ENCODE measurements around the gene SLC1A3. TPM values are rescaled to one million over a fixed set of nuclear protein-coding genes. Genes with fewer than 3 reads are reported as not detected.

Gene SLC1A3
- total and polyA plus RNA-seq, 2 donors (not counting 1 experiment from before 2014, with no cell fraction given), result 0.37 TPM; not detected in 1

DNA sequence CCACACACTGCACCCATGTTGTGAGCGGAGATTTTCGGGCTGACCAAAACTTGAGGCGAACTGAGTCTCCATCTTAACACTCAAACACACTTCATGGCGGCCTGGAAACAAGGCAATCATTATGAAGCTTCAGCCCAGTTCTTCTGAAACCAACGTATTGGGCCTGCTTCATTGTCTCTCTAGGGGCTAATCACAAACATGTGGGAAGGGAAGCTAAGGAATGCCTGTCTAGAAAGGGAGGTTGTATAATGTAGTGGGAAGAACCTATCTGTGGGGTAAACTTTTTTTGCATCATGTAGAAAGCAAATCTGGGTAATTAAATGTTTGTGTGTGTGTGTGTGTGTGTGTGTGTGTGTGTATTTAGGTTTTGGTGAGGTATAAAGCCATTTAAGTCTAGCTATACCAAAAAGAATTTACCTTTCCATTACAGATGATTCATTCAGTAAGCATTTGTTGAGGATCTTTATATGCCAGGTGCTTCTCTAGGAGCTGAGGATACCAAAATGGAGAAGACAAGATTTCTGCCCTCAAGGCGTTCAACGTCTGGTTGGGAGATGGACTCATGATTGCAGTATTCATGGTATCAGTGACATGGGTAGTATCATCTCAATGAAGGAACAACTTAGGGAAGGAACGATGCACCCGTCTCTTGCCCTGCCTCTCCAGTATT is 29.4 kb downstream of the SLC1A3 start:
- Histone ChIP-seq H2AFZ (ENCODE audit: insufficient read depth, low read depth, low read length, poor library complexity, severe bottlenecking) (no peak overlapping the region), H3K27me3 (replicated peaks in 1 of 4; ENCODE audit: control extremely low read depth in 1 of 4, control insufficient read depth in 3 of 4, insufficient read depth in 4 of 4, low read length in 3 of 4) (no peaks in the 10 kb centered on the region), H3K4me2 (replicated peaks; ENCODE audit: low read depth, low read length, poor library complexity, severe bottlenecking) (no peak overlapping the region), H3K4me1 (ENCODE audit: control insufficient read depth in 2 of 2, insufficient read depth in 2 of 2, low read length in 2 of 2) (no peaks in the 10 kb centered on the region), H3K79me2 (ENCODE audit: control insufficient read depth, insufficient read depth, low read length) (no peaks in the 10 kb centered on the region), H4K20me1 (ENCODE audit: control insufficient read depth, insufficient read depth, low read length, poor library complexity, severe bottlenecking) (no peaks in the 10 kb centered on the region), H3K9ac (ENCODE audit: low read length) (no peak overlapping the region), H3K9me3 (ENCODE audit: control extremely low read depth in 1 of 3, control insufficient read depth in 2 of 3, insufficient read depth in 1 of 3, low read length in 2 of 3) (no peaks in the 10 kb centered on the region), H3K36me3 (replicated peaks in 1 of 2; ENCODE audit: control extremely low read depth in 1 of 2, control insufficient read depth in 1 of 2, extremely low read depth in 1 of 2, insufficient read depth in 2 of 2, low read length in 1 of 2) (no peaks in the 10 kb centered on the region), H3K27ac (ENCODE audit: low read length in 2 of 2) (no peak overlapping the region), H3K4me3 (ENCODE audit: control extremely low read depth in 1 of 5, extremely low read depth in 1 of 5, insufficient read depth in 1 of 5, low read depth in 2 of 5, low read length in 4 of 5) (no peak overlapping the region)
- H3K4me3 Mint-ChIP-seq, result no peak overlapping the region
- ATAC-seq (ENCODE audit: low read depth), result no peak
- TF ChIP-seq CTCF (IDR thresholded peaks at IDR 0.05) (no peak), EZH2 (IDR thresholded peaks at IDR 0.05; ENCODE audit: borderline replicate concordance, insufficient read depth, low read depth, low read length, poor library complexity, severe bottlenecking) (no peak)
- POLR2A ChIA-PET, result no interaction called here
- intact Hi-C loops (cut with micrococcal nuclease), result no loop called here
- no peaks in the 10 kb centered on the region for H3K4me1 Mint-ChIP-seq
- no peaks in the 10 kb centered on the region for H3K9me3 Mint-ChIP-seq (ENCODE audit: insufficient read depth)
- H3K27me3 Mint-ChIP-seq, result peaks cover 37% of the 10 kb centered on the region
- CTCF ChIA-PET, result no interaction called here
- WGBS (ENCODE audit: insufficient coverage), result 95% methylated on average over 4 of the region's 9 CpGs
- DNase-seq, result no peak
- H3K27ac Mint-ChIP-seq, result no peak overlapping the region

DNA sequence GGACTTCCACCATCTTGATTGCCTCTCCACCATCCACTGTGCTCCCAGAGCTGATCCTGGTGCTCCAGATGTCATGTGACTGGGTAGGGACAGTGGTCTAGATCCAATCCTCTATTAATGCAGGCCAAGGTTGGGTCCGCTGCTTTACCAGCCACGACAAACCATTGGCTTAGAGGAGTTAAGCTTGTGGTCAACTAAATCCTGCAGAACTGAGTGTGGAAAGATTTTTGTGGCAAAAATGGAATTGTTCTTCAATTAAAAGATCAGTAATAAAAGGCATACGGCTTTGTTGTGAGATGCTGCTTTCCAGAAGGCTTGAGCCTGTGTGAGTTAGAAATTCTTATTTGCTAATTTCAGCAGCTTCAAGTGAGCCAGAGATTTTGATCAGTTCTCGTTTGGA is 30.7 kb downstream of the SLC1A3 start:
- TF ChIP-seq CTCF (IDR thresholded peaks at IDR 0.05), result no peak
- no peak for TF ChIP-seq EZH2 (IDR thresholded peaks at IDR 0.05; ENCODE audit: borderline replicate concordance, insufficient read depth, low read depth, low read length, poor library complexity, severe bottlenecking)
- Histone ChIP-seq H3K27ac (ENCODE audit: low read length in 2 of 2) (no peak overlapping the region), H3K4me2 (replicated peaks; ENCODE audit: low read depth, low read length, poor library complexity, severe bottlenecking) (no peak overlapping the region), H3K27me3 (replicated peaks in 1 of 4; ENCODE audit: control extremely low read depth in 1 of 4, control insufficient read depth in 3 of 4, insufficient read depth in 4 of 4, low read length in 3 of 4) (no peaks in the 10 kb centered on the region), H2AFZ (ENCODE audit: insufficient read depth, low read depth, low read length, poor library complexity, severe bottlenecking) (no peak overlapping the region), H3K36me3 (replicated peaks in 1 of 2; ENCODE audit: control extremely low read depth in 1 of 2, control insufficient read depth in 1 of 2, extremely low read depth in 1 of 2, insufficient read depth in 2 of 2, low read length in 1 of 2) (no peaks in the 10 kb centered on the region), H4K20me1 (ENCODE audit: control insufficient read depth, insufficient read depth, low read length, poor library complexity, severe bottlenecking) (no peaks in the 10 kb centered on the region), H3K79me2 (ENCODE audit: control insufficient read depth, insufficient read depth, low read length) (no peaks in the 10 kb centered on the region), H3K9me3 (ENCODE audit: control extremely low read depth in 1 of 3, control insufficient read depth in 2 of 3, insufficient read depth in 1 of 3, low read length in 2 of 3) (no peaks in the 10 kb centered on the region), H3K4me1 (ENCODE audit: control insufficient read depth in 2 of 2, insufficient read depth in 2 of 2, low read length in 2 of 2) (no peaks in the 10 kb centered on the region), H3K4me3 (ENCODE audit: control extremely low read depth in 1 of 5, extremely low read depth in 1 of 5, insufficient read depth in 1 of 5, low read depth in 2 of 5, low read length in 4 of 5) (no peak overlapping the region), H3K9ac (ENCODE audit: low read length) (no peak overlapping the region)
- Mint-ChIP-seq H3K27ac (no peak overlapping the region), H3K27me3 (peaks cover 39% of the 10 kb centered on the region), H3K4me1 (no peaks in the 10 kb centered on the region), H3K9me3 (ENCODE audit: insufficient read depth) (no peaks in the 10 kb centered on the region), H3K4me3 (no peak overlapping the region)
- intact Hi-C loops (cut with micrococcal nuclease), result no loop called here
- ATAC-seq (ENCODE audit: low read depth), result no peak
- CTCF ChIA-PET, result no interaction called here
- POLR2A ChIA-PET, result no interaction called here
- WGBS (ENCODE audit: insufficient coverage), result 100% methylated on average over 3 of the region's 4 CpGs
- DNase-seq, result no peak

Measured in B cell (primary cell).